Gastroesophageal sphincter (tissue), 4 donors: ENCODE results near the gene CKAP4. TPM values are rescaled to one million over a fixed set of nuclear protein-coding genes. Genes with fewer than 3 reads are reported as not detected.

ENCODE experiments used
- ATAC-seq: fragments of 150-250 bp; one replicate; pipeline ENCODE4 v1.9.1; 2016; ENCODE audit warnings: mild to moderate bottlenecking, moderate library complexity
- H3K27ac ChIP-seq, 4 donors: fragments of 200-600 bp; sonication (generic) in 3 of 4; 1 replicate in 3 of 4; 2 replicates in 1 of 4; pipeline ENCODE4 v1.5.1; 2016 to 2019
- H3K27me3 ChIP-seq: fragments of 200-600 bp; sonication (generic); one replicate; pipeline ENCODE4 v1.5.1; 2019
- H3K36me3 ChIP-seq, 2 donors: fragments of 200-600 bp; sonication (generic); one replicate each; pipeline ENCODE4 v1.5.1; 2019; ENCODE audit warnings: control low read depth in 1 of 2
- H3K4me1 ChIP-seq, 3 donors: fragments of 200-600 bp; sonication (generic); 1 replicate in 2 of 3; 2 replicates in 1 of 3; pipeline ENCODE4 v1.5.1; 2016 to 2019; ENCODE audit warnings: control low read depth in 2 of 3
- H3K4me3 ChIP-seq, 2 donors: fragments of 200-600 bp; sonication (generic); one replicate each; pipeline ENCODE4 v1.5.1; 2019; ENCODE audit warnings: mild to moderate bottlenecking in 1 of 2, moderate library complexity in 1 of 2
- H3K9me3 ChIP-seq, 3 donors: fragments of 200-600 bp; sonication (generic); one replicate each; pipeline ENCODE4 v1.5.1; 2017 to 2019; ENCODE audit warnings: control low read depth in 2 of 3
- CTCF ChIP-seq, 4 experiments: fragments of 200-600 bp in 2 of 4; fragments of 450-650 bp in 2 of 4; sonication (generic) in 1 of 4; IDR thresholded peaks; one replicate each; pipeline ENCODE4 v1.5.1; 2017 to 2019; ENCODE audit warnings: antibody characterized with exemption in 4 of 4, mild to moderate bottlenecking in 2 of 4, moderate library complexity in 2 of 4
- EP300 ChIP-seq: sonication (generic); formaldehyde crosslinking; IDR thresholded peaks from one replicate; pipeline ENCODE4 v1.6.1; 2017; ENCODE audit warnings: antibody characterized with exemption, mild to moderate bottlenecking
- POLR2A ChIP-seq, 2 donors: fragments of 450-650 bp; IDR thresholded peaks; one replicate each; pipeline ENCODE4 v1.6.1; 2017; ENCODE audit warnings: antibody characterized with exemption in 2 of 2, mild to moderate bottlenecking in 2 of 2, moderate library complexity in 1 of 2
- POLR2AphosphoS5 ChIP-seq: sonication (generic); formaldehyde crosslinking; IDR thresholded peaks from one replicate; pipeline ENCODE4 v1.6.1; 2017; ENCODE audit warnings: antibody characterized with exemption
- WGBS, 2 donors: methylation state at CpG; one replicate each; pipeline ENCODE4 v1.1.5; 2018; ENCODE audit warnings: low coverage in 1 of 2; 5-methylcytosine and 5-hydroxymethylcytosine counted together
- total RNA-seq, 4 donors: library from RNA; depleted of rRNA; stranded (reverse); fragments of >200 nt; gene quantifications; one replicate each; pipeline ENCODE4 v1.1.0, GENCODE V29; 2016

CKAP4 gene
- 10 to 100 TPM; 36.3 to 55.4 (median 42.9) TPM for total RNA-seq

DNA sequence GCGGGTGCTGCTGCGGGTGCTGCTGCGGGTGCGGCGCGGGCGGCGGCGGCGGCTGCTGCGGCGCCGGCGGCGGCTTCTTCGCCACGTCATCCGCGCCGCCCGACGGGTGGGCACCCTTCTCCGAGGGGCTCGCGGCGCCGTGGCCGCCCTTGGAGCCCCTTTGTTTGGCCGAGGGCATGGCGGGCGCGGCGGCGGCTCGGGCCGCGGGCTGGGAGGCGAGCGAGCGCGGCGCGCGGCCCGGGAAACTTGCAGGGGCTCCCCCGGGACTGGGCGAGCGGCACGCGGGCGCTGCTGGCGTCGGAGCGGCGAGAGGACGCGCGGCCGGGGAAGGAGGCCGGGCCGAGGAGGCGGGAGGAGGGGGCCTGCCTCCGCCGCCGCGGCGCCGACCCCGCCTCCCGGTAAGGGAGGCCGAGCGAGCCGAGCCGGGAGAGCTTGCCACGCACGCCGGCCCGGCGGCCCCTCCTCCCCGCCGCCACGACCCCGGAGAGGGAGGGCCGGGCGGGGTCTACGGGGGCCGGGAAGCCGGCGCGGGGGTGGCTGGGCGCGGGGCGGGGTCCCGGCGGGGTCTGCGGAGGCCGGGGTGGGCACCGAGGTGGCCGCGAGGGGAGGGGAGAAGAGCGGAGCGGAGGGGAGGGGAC, at the start of gene CKAP4:
TSS of gene CKAP4 (minus strand) at position 347 of the 638 bp plus-strand sequence. CDS start at position 178, 169 bp downstream.
- TF ChIP-seq CTCF (IDR thresholded peaks at IDR 0.05) = no peak
- peak; percentile 12 for TF ChIP-seq POLR2AphosphoS5
- TF ChIP-seq EP300 = no peak
- peak; percentile 31 to 74 for TF ChIP-seq POLR2A (IDR thresholded peaks at IDR 0.05)
- WGBS, 2 donors = no CpG with 5 or more reads among the region's 102 CpGs
- Histone ChIP-seq H3K36me3 (peaks cover 0 to 11% of the 10 kb centered on the region in 2 donors), H3K27me3 (no peaks in the 10 kb centered on the region), H3K27ac (peak within 1 kb of the TSS; percentile 91 to 100 (median 95)), H3K4me3 (peak within 1 kb of the TSS; percentile 61 to 96), H3K4me1 (peaks cover 5 to 52% (median 13%) of the 10 kb centered on the region in 3 donors), H3K9me3 (no peaks in the 10 kb centered on the region)
- peak; percentile 91 for ATAC-seq

DNA sequence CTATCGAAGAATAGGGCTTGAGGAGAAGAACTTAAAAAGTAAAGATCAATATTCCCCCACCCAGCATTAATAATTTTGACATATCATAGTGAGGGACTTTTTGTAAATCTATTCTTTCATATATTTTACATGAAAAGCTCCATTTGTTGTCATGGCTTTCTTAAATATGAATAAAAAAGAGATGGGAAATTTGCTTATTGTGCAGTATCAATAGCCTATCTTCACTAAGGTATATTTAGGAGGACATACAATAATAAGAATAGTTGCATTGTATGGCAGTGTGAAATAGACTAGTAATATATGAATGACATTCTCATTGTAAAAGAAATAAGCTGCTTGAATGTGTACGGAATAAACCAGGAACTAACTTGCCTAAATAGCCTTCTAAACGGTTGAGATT, 49.3 kb upstream of the CKAP4 start:
- TF ChIP-seq POLR2A (IDR thresholded peaks at IDR 0.05) = no peak
- no peak for TF ChIP-seq EP300
- TF ChIP-seq POLR2AphosphoS5 = no peak
- TF ChIP-seq CTCF (IDR thresholded peaks at IDR 0.05) = no peak
- Histone ChIP-seq H3K27ac (no peak overlapping the region), H3K4me1 (peaks cover 0 to 32% (median 5%) of the 10 kb centered on the region in 3 donors), H3K36me3 (no peaks in the 10 kb centered on the region), H3K9me3 (no peaks in the 10 kb centered on the region), H3K27me3 (no peaks in the 10 kb centered on the region), H3K4me3 (no peak overlapping the region)
- WGBS, 2 donors = 84 to 96% methylated on average over 3 of the region's 3 CpGs
- ATAC-seq = no peak

DNA sequence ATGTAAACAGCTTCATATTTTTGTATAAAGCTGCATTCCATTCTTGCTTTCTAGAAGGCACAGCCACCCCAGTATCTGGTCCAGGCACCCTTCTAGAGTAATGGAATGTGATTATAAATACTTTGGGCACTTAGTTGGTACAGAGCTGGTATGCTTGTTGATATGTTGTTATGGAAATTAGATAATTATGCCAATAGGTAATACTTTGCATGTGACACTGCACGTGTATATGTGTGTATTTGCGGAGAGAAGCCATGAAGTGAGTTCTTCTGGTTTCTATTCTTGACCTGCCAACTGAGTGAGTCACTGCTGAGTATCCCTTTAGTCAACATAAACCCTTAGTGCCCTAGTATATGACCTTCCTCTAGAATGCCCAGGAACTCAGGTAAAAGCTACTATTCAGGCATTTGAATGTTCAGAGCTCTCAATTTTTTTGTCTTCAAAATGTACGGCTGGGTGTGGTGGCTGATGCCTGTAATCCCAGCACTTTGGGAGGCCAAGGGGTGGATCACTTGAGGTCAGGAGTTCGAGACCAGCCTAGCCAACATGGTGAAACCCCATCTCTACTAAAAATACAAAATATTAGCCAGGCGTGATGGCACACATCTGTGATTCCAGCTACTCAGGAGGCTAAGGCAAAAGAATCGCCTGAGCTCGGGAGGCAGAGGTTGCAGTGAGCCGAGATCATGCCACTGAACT, 48.5 kb upstream of the CKAP4 start:
- TF ChIP-seq POLR2AphosphoS5 (no peak), POLR2A (IDR thresholded peaks at IDR 0.05) (no peak), CTCF (IDR thresholded peaks at IDR 0.05) (no peak), EP300 (no peak)
- no peak overlapping the region for H3K4me3 ChIP-seq
- peaks cover 0 to 25% (median 5%) of the 10 kb centered on the region in 3 donors for H3K4me1 ChIP-seq
- WGBS, 2 donors = 67 to 84% methylated on average over 3 to 8 of the region's 8 CpGs
- no peaks in the 10 kb centered on the region for H3K27me3 ChIP-seq
- no peak for ATAC-seq
- no peaks in the 10 kb centered on the region for H3K36me3 ChIP-seq
- no peak overlapping the region for H3K27ac ChIP-seq
- H3K9me3 ChIP-seq = no peaks in the 10 kb centered on the region

GRCh38 chr12:106292339-106292738, 44.5 kb upstream of the CKAP4 start:
- Histone ChIP-seq H3K9me3 (no peaks in the 10 kb centered on the region), H3K4me3 (no peak overlapping the region), H3K36me3 (no peaks in the 10 kb centered on the region), H3K27ac (no peak overlapping the region), H3K4me1 (peaks cover 0 to 3% (median 0%) of the 10 kb centered on the region in 3 donors), H3K27me3 (no peaks in the 10 kb centered on the region)
- TF ChIP-seq POLR2A (IDR thresholded peaks at IDR 0.05) (no peak), CTCF (IDR thresholded peaks at IDR 0.05) (no peak), EP300 (no peak), POLR2AphosphoS5 (no peak)
- 85 to 96% methylated on average over 5 of the region's 5 CpGs for WGBS, 2 donors
- no peak for ATAC-seq
